Epidermal melanocyte (primary cell): ENCODE results near the gene OR4K15.
"Not testable (repeated sequence)": the region's sequence is repeated elsewhere in the genome, so short reads cannot be mapped to it uniquely, and the experiment has no call there.

ENCODE experiments used
- DNase-seq: peaks from one replicate; pipeline ENCODE4 v3.0.0; 2011; ENCODE audit warnings: low spot score; ENCODE audit not compliant: insufficient read length

The OR4K15 gene

GRCh38 chr14:19975291-19975690, at the start of gene OR4K15:
Gene OR4K15 (plus strand): TSS chr14:19975591. CDS start chr14:19975591, 0 bp downstream.
- no peak for DNase-seq

GRCh38 chr14:19930617-19931016, 44.8 kb upstream of the OR4K15 start, which contains the start of gene OR4K1:
Gene OR4K1 (plus strand): TSS chr14:19930917. CDS start chr14:19935667, 4,750 bp downstream.
- no peak for DNase-seq

GRCh38 chr14:19941668-19942067, 33.7 kb upstream of the OR4K15 start:
- DNase-seq, result no peak

- DNase-seq, result no peak
Measured at GRCh38 chr14:19947413-19948090, 27.8 kb upstream of the OR4K15 start.

GRCh38 chr14:19949218-19949617, 26.2 kb upstream of the OR4K15 start:
- DNase-seq, result no peak

GRCh38 chr14:19969735-19970134, 5.7 kb upstream of the OR4K15 start:
- not testable (repeated sequence) for DNase-seq

- DNase-seq, result no peak
Measured at GRCh38 chr14:19974844-19975243, 547 bp upstream of the OR4K15 start.

- DNase-seq, result no peak
Measured at GRCh38 chr14:19993438-19993837, 18.0 kb downstream of the OR4K15 start.

- no peak for DNase-seq
Measured at GRCh38 chr14:20001863-20002262, 26.5 kb downstream of the OR4K15 start, which contains the start of gene OR4Q2. Gene OR4Q2 (plus strand): TSS chr14:20002163.

- DNase-seq, result no peak
Measured at GRCh38 chr14:20002319-20002718, 26.9 kb downstream of the OR4K15 start.

- DNase-seq, result no peak
Measured at GRCh38 chr14:20008156-20008555, 32.8 kb downstream of the OR4K15 start.

- no peak for DNase-seq
Measured at GRCh38 chr14:20019257-20019865, 44.0 kb downstream of the OR4K15 start, which contains the start of gene OR4K14. Gene OR4K14 (minus strand): TSS chr14:20019307. CDS start chr14:20015193, 4,114 bp downstream.
